SHP77 treated with DMSO at 0.1 percent for 48 hours (cell line): ENCODE results near the gene DMRTA1.
"Not testable (repeated sequence)": the region's sequence is repeated elsewhere in the genome, so short reads cannot be mapped to it uniquely, and the experiment has no call there.

Source experiments
- DNase-seq: peaks from one replicate; lab custom pipeline; 2025; lab: John Stamatoyannopoulos, UW

The DMRTA1 gene

GRCh38 chr9:22446589-22446949, at the start of gene DMRTA1:
Gene DMRTA1 (plus strand): TSS chr9:22446824. CDS start chr9:22447066, 242 bp downstream.
- DNase-seq = no peak

- DNase-seq = no peak
These were observed 45.0 kb upstream of the DMRTA1 start for GRCh38 chr9:22401671-22402070.

- no peak for DNase-seq
These were observed 40.6 kb upstream of the DMRTA1 start for GRCh38 chr9:22405869-22406659.

GRCh38 chr9:22413884-22414283, 32.7 kb upstream of the DMRTA1 start:
- no peak for DNase-seq

- no peak for DNase-seq
These were observed 30.5 kb upstream of the DMRTA1 start for GRCh38 chr9:22415941-22416691.

- DNase-seq = no peak
These were observed 29.9 kb upstream of the DMRTA1 start for GRCh38 chr9:22416692-22417060.

GRCh38 chr9:22423566-22423965, 23.1 kb upstream of the DMRTA1 start:
- no peak for DNase-seq

- DNase-seq = no peak
These were observed 22.0 kb upstream of the DMRTA1 start for GRCh38 chr9:22424616-22425015.

- DNase-seq = no peak
These were observed 21.1 kb upstream of the DMRTA1 start for GRCh38 chr9:22425551-22425950.

- no peak for DNase-seq
These were observed 19.3 kb upstream of the DMRTA1 start for GRCh38 chr9:22427226-22427880.

GRCh38 chr9:22433691-22434090, 12.9 kb upstream of the DMRTA1 start:
- DNase-seq = no peak

- DNase-seq = not testable (repeated sequence)
These were observed 11.4 kb upstream of the DMRTA1 start for GRCh38 chr9:22435252-22435651.

GRCh38 chr9:22437461-22438067, 9.1 kb upstream of the DMRTA1 start:
- DNase-seq = not testable (repeated sequence)

- DNase-seq = no peak
These were observed 5.8 kb upstream of the DMRTA1 start for GRCh38 chr9:22440841-22441240.

- DNase-seq = peak; percentile 8
These were observed 460 bp downstream of the DMRTA1 start for GRCh38 chr9:22446950-22447617.

- DNase-seq = no peak
These were observed 1.1 kb downstream of the DMRTA1 start for GRCh38 chr9:22447618-22448305.

GRCh38 chr9:22449719-22450118, 3.1 kb downstream of the DMRTA1 start:
- DNase-seq = no peak

- no peak for DNase-seq
These were observed 5.9 kb downstream of the DMRTA1 start for GRCh38 chr9:22452415-22453010.

- no peak for DNase-seq
These were observed 7.4 kb downstream of the DMRTA1 start for GRCh38 chr9:22454016-22454415.

- DNase-seq = no peak
These were observed 8.6 kb downstream of the DMRTA1 start for GRCh38 chr9:22455181-22455580.

GRCh38 chr9:22457448-22457847, 10.8 kb downstream of the DMRTA1 start:
- DNase-seq = no peak
